A549 (cell line): ENCODE measurements around the gene TUBGCP3.

ENCODE experiments used
- CHD4 ChIP-seq: fragments of 200-600 bp; sonication (generic); IDR thresholded peaks from 2 replicates; pipeline ENCODE4 v1.6.1; 2016; ENCODE audit warnings: antibody characterized with exemption, mild to moderate bottlenecking, borderline replicate concordance
- CTCF ChIP-seq: fragments of >200 bp; sonication (Bioruptor Twin); formaldehyde crosslinking; IDR thresholded peaks from 3 replicates; pipeline ENCODE4 v1.5.1; 2016
- EHMT2 ChIP-seq: fragments of 200-600 bp; sonication (generic); IDR thresholded peaks from 2 replicates; pipeline ENCODE4 v1.6.1; 2016; ENCODE audit warnings: antibody characterized with exemption, low read depth, mild to moderate bottlenecking, moderate library complexity
- FOXS1 ChIP-seq: fragments of 250-450 bp; sonication (Bioruptor Pico); IDR thresholded peaks from 2 replicates; pipeline ENCODE4 v1.5.0; 2020; ENCODE audit warnings: mild to moderate bottlenecking, moderate library complexity
- REST ChIP-seq: fragments of 200-600 bp; sonication (generic); IDR thresholded peaks from 2 replicates; pipeline ENCODE4 v1.6.1; 2016; ENCODE audit warnings: antibody characterized with exemption, mild to moderate bottlenecking, moderate library complexity
- TP53 ChIP-seq: fragments of 250-450 bp; sonication (Bioruptor Pico); IDR thresholded peaks from 2 replicates; pipeline ENCODE4 v1.5.0; 2021; ENCODE audit warnings: mild to moderate bottlenecking, moderate library complexity
- ZFP36 ChIP-seq: fragments of 450-650 bp; IDR thresholded peaks from 2 replicates; pipeline ENCODE4 v1.6.1; 2014; ENCODE audit warnings: borderline replicate concordance; ENCODE audit not compliant: partially characterized antibody

DNA sequence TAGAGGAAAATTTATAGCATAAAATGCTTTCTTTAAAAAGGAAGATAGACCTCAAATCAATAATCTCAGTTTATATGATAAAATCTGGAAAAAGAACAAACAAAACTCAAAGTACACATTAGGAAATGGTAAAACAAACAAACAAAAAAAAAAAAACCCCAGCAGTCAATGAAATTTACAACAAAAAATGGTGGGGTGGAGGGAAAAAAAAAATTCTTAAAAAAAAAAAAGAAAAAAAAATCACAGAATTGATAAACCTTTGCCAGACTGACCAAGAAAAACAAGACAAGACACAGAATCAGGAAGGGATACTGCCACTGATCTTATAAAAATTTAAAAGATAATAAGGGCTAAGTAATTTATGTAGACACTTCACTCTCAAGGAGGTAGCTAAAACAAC, 11.2 kb downstream of the TUBGCP3 start:
- TF ChIP-seq EHMT2 (no peak), CHD4 (no peak), CTCF (no peak), ZFP36 (no peak), FOXS1 (CRISPR knock-in tag) (no peak), TP53 (CRISPR knock-in tag) (no peak), REST (no peak)
